GM12874 (cell line): ENCODE results near the gene NT5C3A.

Experiments
- CTCF ChIP-seq: IDR thresholded peaks from 2 replicates; pipeline ENCODE4 v1.5.1; 2011; ENCODE audit warnings: low read depth, mild to moderate bottlenecking, control low read depth, low read length, moderate library complexity; ENCODE audit not compliant: insufficient read depth

NT5C3A gene

GRCh38 chr7:33044986-33045385 is 17.6 kb downstream of the NT5C3A start:
- no peak for TF ChIP-seq CTCF

- TF ChIP-seq CTCF: no peak
These were observed 18.2 kb downstream of the NT5C3A start for GRCh38 chr7:33044401-33044718.

- TF ChIP-seq CTCF: no peak
These were observed 18.8 kb downstream of the NT5C3A start for GRCh38 chr7:33043501-33044400.

- TF ChIP-seq CTCF: no peak
These were observed 20.7 kb downstream of the NT5C3A start for GRCh38 chr7:33041631-33042428.

- TF ChIP-seq CTCF: no peak
These were observed 21.6 kb downstream of the NT5C3A start for GRCh38 chr7:33040803-33041516.

- TF ChIP-seq CTCF: no peak
These were observed 22.7 kb downstream of the NT5C3A start for GRCh38 chr7:33039903-33040292.
